ENCODE measurements around the gene PPP5C.

PPP5C gene

DNA sequence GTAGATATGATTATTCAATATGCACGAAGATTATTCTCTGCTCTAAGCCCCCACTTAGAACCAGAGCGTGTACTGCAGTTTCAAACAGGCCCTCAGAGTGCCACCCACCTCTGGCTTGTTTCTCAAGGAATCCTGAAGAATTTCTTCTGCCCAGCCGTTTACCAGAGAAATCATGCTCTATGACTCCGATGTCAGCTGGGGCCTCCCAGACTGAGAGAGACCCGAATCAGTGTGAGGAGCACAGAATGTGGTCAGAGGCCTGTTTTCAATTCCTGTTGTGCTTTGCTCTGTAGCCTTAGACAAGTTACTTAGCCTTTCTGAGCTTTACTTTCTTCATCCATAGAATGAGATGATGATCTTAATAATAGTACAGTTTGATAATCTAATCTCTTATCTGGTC, 76.3 kb downstream of the PPP5C start:
- TF ChIP-seq, protein P1, sequence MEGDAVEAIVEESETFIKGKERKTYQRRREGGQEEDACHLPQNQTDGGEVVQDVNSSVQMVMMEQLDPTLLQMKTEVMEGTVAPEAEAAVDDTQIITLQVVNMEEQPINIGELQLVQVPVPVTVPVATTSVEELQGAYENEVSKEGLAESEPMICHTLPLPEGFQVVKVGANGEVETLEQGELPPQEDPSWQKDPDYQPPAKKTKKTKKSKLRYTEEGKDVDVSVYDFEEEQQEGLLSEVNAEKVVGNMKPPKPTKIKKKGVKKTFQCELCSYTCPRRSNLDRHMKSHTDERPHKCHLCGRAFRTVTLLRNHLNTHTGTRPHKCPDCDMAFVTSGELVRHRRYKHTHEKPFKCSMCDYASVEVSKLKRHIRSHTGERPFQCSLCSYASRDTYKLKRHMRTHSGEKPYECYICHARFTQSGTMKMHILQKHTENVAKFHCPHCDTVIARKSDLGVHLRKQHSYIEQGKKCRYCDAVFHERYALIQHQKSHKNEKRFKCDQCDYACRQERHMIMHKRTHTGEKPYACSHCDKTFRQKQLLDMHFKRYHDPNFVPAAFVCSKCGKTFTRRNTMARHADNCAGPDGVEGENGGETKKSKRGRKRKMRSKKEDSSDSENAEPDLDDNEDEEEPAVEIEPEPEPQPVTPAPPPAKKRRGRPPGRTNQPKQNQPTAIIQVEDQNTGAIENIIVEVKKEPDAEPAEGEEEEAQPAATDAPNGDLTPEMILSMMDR (IDR thresholded peaks at IDR 0.05; ENCODE audit: low read depth, low read length), result no peak
- DNase-seq (ENCODE audit: low read depth, low spot score), result no peak
- H3K4me3 ChIP-seq (ENCODE audit: low read depth, low read length), result no peak overlapping the region
- in situ Hi-C loops (cut with HindIII; ENCODE audit: low sequenced_read_pairs), result no loop called here

DNA sequence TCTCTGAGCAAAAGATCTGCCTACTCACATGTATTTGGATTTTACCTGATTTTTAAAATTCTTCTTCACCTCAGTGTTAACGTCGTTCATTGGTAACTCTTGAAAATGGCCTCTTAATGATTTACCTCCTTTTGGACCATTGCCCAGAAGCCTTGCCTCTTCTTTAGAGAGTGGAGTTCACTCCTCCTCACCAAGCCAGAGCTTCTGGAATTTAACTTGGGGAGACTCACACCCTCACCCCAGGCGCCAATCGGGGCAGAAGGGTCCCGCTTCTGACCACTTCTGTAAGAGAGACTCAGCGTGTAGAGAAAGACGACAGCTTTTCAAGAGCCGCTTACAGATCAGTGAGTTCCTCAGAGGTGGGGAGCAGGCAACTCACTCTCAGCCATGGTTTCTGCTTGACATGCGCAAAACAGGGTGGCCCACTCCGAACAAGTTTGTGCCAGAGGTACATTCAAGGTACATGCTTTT, 79.2 kb downstream of the PPP5C start:
- TF ChIP-seq, protein P1 (IDR thresholded peaks at IDR 0.05; ENCODE audit: low read depth, low read length), result no peak
- peak overlapping the region; percentile 59 for H3K4me3 ChIP-seq (ENCODE audit: low read depth, low read length)
- peak; percentile 32 for DNase-seq (ENCODE audit: low read depth, low spot score)
- in situ Hi-C loops (cut with HindIII; ENCODE audit: low sequenced_read_pairs), result no loop called here

DNA sequence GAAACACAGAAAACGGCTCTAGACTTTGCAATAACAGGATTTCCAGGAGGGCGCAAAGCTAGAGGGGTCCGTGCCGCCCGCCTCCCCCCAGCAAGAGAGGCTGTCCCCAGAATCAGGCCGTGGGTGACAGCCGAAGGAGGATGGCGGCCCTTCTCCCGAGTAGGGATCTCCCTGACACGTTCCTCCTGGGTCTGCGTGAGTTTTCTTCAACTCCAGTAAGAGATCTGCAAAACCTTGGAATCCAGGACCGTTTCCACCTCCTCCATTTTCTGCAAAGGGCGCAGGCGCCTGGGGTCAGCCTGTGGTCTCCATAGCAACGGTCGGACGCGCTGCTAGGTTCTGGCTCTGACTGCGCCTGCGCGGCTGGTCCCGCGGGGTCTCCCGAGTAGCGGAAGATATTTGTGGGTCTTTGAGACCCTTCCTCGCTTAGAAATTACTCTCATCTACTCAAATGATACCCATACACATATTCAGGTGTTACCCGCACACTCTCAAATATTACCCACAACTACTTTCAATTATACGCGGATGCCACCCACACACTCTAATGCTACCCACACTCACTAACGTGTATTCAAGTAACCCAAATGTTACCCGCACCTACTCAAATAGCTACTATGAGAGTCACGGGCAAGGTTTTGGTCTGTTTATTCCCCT, 79.7 kb downstream of the PPP5C start:
- DNase-seq (ENCODE audit: low read depth, low spot score), result peak; percentile 73
- peak overlapping the region; percentile 59 for H3K4me3 ChIP-seq (ENCODE audit: low read depth, low read length)
- TF ChIP-seq, protein P1 (IDR thresholded peaks at IDR 0.05; ENCODE audit: low read depth, low read length), result no peak
- in situ Hi-C loops (cut with HindIII; ENCODE audit: low sequenced_read_pairs), result no loop called here

DNA sequence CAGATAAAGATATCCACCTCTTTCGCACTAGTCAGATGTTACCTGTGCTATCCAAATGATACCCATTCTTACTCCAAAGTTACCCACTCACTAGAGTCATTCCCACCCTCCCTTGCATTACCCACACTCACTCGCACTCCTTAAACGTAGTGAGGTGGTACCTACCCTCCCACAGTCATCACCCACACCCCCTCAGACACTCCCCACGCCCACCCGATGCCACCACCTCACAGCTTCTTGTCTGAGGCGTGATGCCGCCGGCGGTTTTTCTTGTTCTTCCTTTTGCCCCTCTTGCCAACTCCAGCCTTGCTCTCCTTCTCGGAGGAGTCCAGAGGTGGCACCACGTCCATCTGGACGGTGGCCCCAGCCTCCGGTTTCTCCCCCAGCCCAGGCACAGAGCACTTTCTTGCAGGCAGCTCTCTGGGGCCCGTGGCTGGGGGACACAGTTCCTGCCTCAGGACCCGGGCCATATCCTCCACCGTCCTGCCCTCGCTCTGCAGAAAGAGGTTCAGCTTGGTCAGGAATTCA, 80.7 kb downstream of the PPP5C start:
- in situ Hi-C loops (cut with HindIII; ENCODE audit: low sequenced_read_pairs), result no loop called here
- no peak for DNase-seq (ENCODE audit: low read depth, low spot score)
- no peak overlapping the region for H3K4me3 ChIP-seq (ENCODE audit: low read depth, low read length)
- TF ChIP-seq, protein P1 (IDR thresholded peaks at IDR 0.05; ENCODE audit: low read depth, low read length), result no peak

DNA sequence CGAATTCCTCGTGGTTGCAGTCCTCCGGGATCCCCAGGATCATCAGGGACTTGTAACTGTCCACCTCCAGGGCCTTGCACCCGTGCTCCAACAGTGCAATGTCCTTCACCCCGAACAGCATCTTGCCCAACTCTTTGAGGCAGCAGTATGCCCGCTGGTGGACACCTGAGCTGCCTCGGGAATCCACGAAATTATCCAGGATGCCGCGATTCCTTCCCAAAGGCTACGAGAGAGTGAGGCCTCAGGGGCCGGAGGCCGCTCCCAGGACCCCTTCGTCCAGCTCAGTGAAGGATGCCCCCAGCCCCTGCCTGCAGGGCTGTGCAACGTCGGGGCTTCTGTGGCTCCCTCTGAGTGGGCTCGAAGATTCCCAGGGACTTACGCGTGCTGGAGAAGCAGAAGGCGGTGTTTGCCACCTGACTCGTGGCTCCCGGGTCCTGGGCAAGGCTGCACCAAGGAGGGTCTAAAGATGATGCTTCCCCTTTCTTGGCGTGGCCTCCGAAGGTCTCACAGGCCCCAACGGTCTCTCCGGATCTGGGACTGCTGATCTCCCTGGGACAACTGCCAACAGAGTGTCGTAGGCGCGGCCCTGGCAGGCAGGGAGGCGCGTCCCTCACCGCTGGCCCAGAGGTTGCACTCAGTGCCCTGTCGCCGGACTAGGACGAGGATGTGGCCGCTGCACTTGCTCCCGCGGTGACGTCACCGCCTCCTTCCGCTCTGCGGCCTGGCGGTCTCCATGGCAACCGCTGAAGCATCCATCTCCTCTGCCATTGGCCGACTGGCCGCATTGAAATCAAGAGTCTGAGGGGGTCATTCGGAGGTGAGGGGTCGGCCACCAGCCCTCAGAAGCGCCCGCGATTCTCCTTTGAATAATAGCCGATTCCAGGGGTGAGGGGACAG, 81.6 kb downstream of the PPP5C start, which contains the start of gene PNMA8C:
Gene PNMA8C (minus strand): TSS at position 698 of the 897 bp plus-strand sequence. CDS start 577 bp downstream, at position 121.
- peak within 1 kb of the TSS; percentile 22 for H3K4me3 ChIP-seq (ENCODE audit: low read depth, low read length)
- in situ Hi-C loops (cut with HindIII; ENCODE audit: low sequenced_read_pairs), result no loop called here
- peak; percentile 59 for DNase-seq (ENCODE audit: low read depth, low spot score)
- TF ChIP-seq, protein P1 (IDR thresholded peaks at IDR 0.05; ENCODE audit: low read depth, low read length), result no peak

DNA sequence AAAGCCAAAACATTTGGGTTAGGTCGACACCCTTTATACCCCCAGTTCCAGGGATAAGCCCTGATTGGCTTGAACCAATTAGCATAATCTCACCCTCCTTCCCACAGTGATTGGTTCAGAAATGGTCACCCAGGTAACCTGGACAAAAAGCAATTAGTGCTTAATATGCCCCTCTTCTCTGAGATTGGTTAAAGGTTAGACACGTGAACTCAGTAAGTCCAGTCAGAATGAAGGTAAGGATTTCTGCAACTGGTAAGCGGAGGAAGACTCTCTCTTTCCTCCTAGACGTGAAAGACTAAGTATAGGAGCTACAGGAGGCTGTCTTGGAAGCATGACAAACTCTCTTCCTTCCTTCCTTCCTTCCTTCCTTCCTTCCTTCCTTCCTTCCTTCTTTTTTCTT, 83.1 kb downstream of the PPP5C start:
- no peak overlapping the region for H3K4me3 ChIP-seq (ENCODE audit: low read depth, low read length)
- TF ChIP-seq, protein P1 (IDR thresholded peaks at IDR 0.05; ENCODE audit: low read depth, low read length), result no peak
- no peak for DNase-seq (ENCODE audit: low read depth, low spot score)
- in situ Hi-C loops (cut with HindIII; ENCODE audit: low sequenced_read_pairs), result no loop called here
